ENCODE results near the gene ELFN2. TPM values are rescaled to one million over a fixed set of nuclear protein-coding genes. Genes with fewer than 3 reads are reported as not detected.
A peak's percentile ranks its signal among the peaks of the same experiment; 100 is the strongest.

ELFN2 gene
- total RNA-seq, 1 experiment from 2014 or later = 10.0 TPM

- no peaks in the 10 kb centered on the region for H3K36me3 ChIP-seq (ENCODE audit: low read depth, low read length)
- H3K9ac ChIP-seq (ENCODE audit: low read length) = no peak overlapping the region
- no peaks in the 10 kb centered on the region for H3K9me3 ChIP-seq (ENCODE audit: low read length)
- no peaks in the 10 kb centered on the region for H3K27me3 ChIP-seq (ENCODE audit: low read length)
- no peak overlapping the region for H2AFZ ChIP-seq (ENCODE audit: low read length)
- no peaks in the 10 kb centered on the region for H4K20me1 ChIP-seq (ENCODE audit: low read length)
- ChIA-PET CTCF (no interaction called here), POLR2A (ENCODE audit: unreplicated experiment) (interaction anchor here (0.7 kb wide), 1 partner anchor 44 kb away, joined by 19 read pairs; no protein-coding TSS in a partner anchor)
- no peak overlapping the region for H3K4me3 ChIP-seq (ENCODE audit: low read length)
- BruUV-seq (replicated peaks) = no TSS peak
- no peak overlapping the region for H3K27ac ChIP-seq (ENCODE audit: low read length)
- H3K4me2 ChIP-seq (ENCODE audit: low read length) = no peak overlapping the region
- H3K9me2 ChIP-seq (replicated peaks; ENCODE audit: low read length) = no peaks in the 10 kb centered on the region
- intact Hi-C loops (cut with micrococcal nuclease) = no loop called here
- TF ChIP-seq EZH2phosphoT487 (IDR thresholded peaks at IDR 0.05; ENCODE audit: borderline replicate concordance, low read length) (no peak), EZH2 (IDR thresholded peaks at IDR 0.05; ENCODE audit: low read length, unreplicated experiment) (no peak), CTCF (conservative IDR thresholded peaks at IDR 0.05; ENCODE audit: low read depth, low read length) (no peak)
- DNase-seq (no peak), ATAC-seq (no peak)
- H3F3A ChIP-seq (ENCODE audit: low read length, unreplicated experiment) = no peaks in the 10 kb centered on the region
- peaks cover 3% of the 10 kb centered on the region; the same call in 1 of the 2 replicates for H3K4me1 ChIP-seq (ENCODE audit: insufficient read depth, low read length)
- H3K79me2 ChIP-seq (ENCODE audit: low read length) = no peaks in the 10 kb centered on the region
These were observed 53.8 kb downstream of the ELFN2 start for GRCh38 chr22:37373451-37373850.

- no peaks in the 10 kb centered on the region for H3K9me3 ChIP-seq (ENCODE audit: low read length)
- no peaks in the 10 kb centered on the region for H3K4me1 ChIP-seq (ENCODE audit: insufficient read depth, low read length)
- TF ChIP-seq EZH2phosphoT487 (IDR thresholded peaks at IDR 0.05; ENCODE audit: borderline replicate concordance, low read length) = no peak
- CTCF ChIA-PET = no interaction called here
- no TSS peak for BruUV-seq (replicated peaks)
- no peaks in the 10 kb centered on the region for H3K9me2 ChIP-seq (replicated peaks; ENCODE audit: low read length)
- no peak for ATAC-seq
- H2AFZ ChIP-seq (ENCODE audit: low read length) = no peak overlapping the region
- POLR2A ChIA-PET (ENCODE audit: unreplicated experiment) = no interaction called here
- no peaks in the 10 kb centered on the region for H4K20me1 ChIP-seq (ENCODE audit: low read length)
- H3K4me2 ChIP-seq (ENCODE audit: low read length) = no peak overlapping the region
- H3K36me3 ChIP-seq (ENCODE audit: low read depth, low read length) = no peaks in the 10 kb centered on the region
- no peaks in the 10 kb centered on the region for H3K79me2 ChIP-seq (ENCODE audit: low read length)
- no peaks in the 10 kb centered on the region for H3F3A ChIP-seq (ENCODE audit: low read length, unreplicated experiment)
- no peak overlapping the region for H3K27ac ChIP-seq (ENCODE audit: low read length)
- no peak overlapping the region for H3K9ac ChIP-seq (ENCODE audit: low read length)
- intact Hi-C loops (cut with micrococcal nuclease) = no loop called here
- H3K4me3 ChIP-seq (ENCODE audit: low read length) = no peak overlapping the region
- DNase-seq = peak; percentile 0
- no peaks in the 10 kb centered on the region for H3K27me3 ChIP-seq (ENCODE audit: low read length)
These were observed 55.4 kb downstream of the ELFN2 start for GRCh38 chr22:37371911-37372310.

GRCh38 chr22:37371491-37371890, 55.8 kb downstream of the ELFN2 start:
- Histone ChIP-seq H3K9ac (ENCODE audit: low read length) (no peak overlapping the region), H2AFZ (ENCODE audit: low read length) (no peak overlapping the region), H3K27me3 (ENCODE audit: low read length) (no peaks in the 10 kb centered on the region), H4K20me1 (ENCODE audit: low read length) (no peaks in the 10 kb centered on the region), H3K4me1 (ENCODE audit: insufficient read depth, low read length) (no peaks in the 10 kb centered on the region), H3K27ac (ENCODE audit: low read length) (no peak overlapping the region), H3K9me3 (ENCODE audit: low read length) (no peaks in the 10 kb centered on the region), H3K79me2 (ENCODE audit: low read length) (no peaks in the 10 kb centered on the region), H3F3A (ENCODE audit: low read length, unreplicated experiment) (no peaks in the 10 kb centered on the region), H3K4me3 (ENCODE audit: low read length) (no peak overlapping the region), H3K9me2 (replicated peaks; ENCODE audit: low read length) (no peaks in the 10 kb centered on the region), H3K4me2 (ENCODE audit: low read length) (no peak overlapping the region), H3K36me3 (ENCODE audit: low read depth, low read length) (no peaks in the 10 kb centered on the region)
- intact Hi-C loops (cut with micrococcal nuclease) = no loop called here
- POLR2A ChIA-PET (ENCODE audit: unreplicated experiment) = no interaction called here
- CTCF ChIA-PET = no interaction called here
- TF ChIP-seq EZH2 (IDR thresholded peaks at IDR 0.05; ENCODE audit: low read length, unreplicated experiment) (no peak), EZH2phosphoT487 (IDR thresholded peaks at IDR 0.05; ENCODE audit: borderline replicate concordance, low read length) (no peak), CTCF (conservative IDR thresholded peaks at IDR 0.05; ENCODE audit: low read depth, low read length) (no peak)
- DNase-seq (no peak), ATAC-seq (no peak)
- BruUV-seq (replicated peaks) = no TSS peak
